C4-2B (cell line): ENCODE data around the gene AAK1.
"Not testable (repeated sequence)": the region's sequence is repeated elsewhere in the genome, so short reads cannot be mapped to it uniquely, and the experiment has no call there.

Experiments used
- H3K27ac ChIP-seq: fragments of 450-650 bp; 2 replicates; pipeline ENCODE4 v1.5.1; 2017
- CTCF ChIP-seq: fragments of 450-650 bp; conservative IDR thresholded peaks from 2 replicates; pipeline ENCODE4 v1.5.1; 2017; ENCODE audit warnings: mild to moderate bottlenecking
- ZFX ChIP-seq: fragments of 450-650 bp; IDR thresholded peaks from 2 replicates; pipeline ENCODE4 v1.6.1; 2017

The AAK1 gene

GRCh38 chr2:69436596-69436937 is 207.0 kb downstream of the AAK1 start:
- peak overlapping the region; percentile 90 for H3K27ac ChIP-seq

GRCh38 chr2:69434753-69435152 is 208.8 kb downstream of the AAK1 start:
- TF ChIP-seq CTCF (no peak), ZFX (no peak)
- H3K27ac ChIP-seq: no peak overlapping the region

More at GRCh38 chr2:69436596-69436937, 207.0 kb downstream of the AAK1 start:
- no peak for TF ChIP-seq CTCF

- H3K27ac ChIP-seq: no peak overlapping the region
- no peak for TF ChIP-seq CTCF
- TF ChIP-seq ZFX: no peak
Measured at GRCh38 chr2:69429491-69430183, 213.9 kb downstream of the AAK1 start.

- no peak for TF ChIP-seq ZFX
- no peak for TF ChIP-seq CTCF
- no peak overlapping the region for H3K27ac ChIP-seq
Measured at GRCh38 chr2:69428981-69429380, 214.6 kb downstream of the AAK1 start.

- TF ChIP-seq CTCF (no peak), ZFX (no peak)
- no peak overlapping the region for H3K27ac ChIP-seq
Measured at GRCh38 chr2:69424419-69424818, 219.1 kb downstream of the AAK1 start.

GRCh38 chr2:69422198-69422597 is 221.3 kb downstream of the AAK1 start:
- TF ChIP-seq ZFX (no peak), CTCF (no peak)
- H3K27ac ChIP-seq: no peak overlapping the region

GRCh38 chr2:69419111-69419510 is 224.4 kb downstream of the AAK1 start:
- not testable (repeated sequence) for H3K27ac ChIP-seq

- no peak for TF ChIP-seq ZFX
- TF ChIP-seq CTCF: no peak
- H3K27ac ChIP-seq: no peak overlapping the region
Measured at GRCh38 chr2:69416147-69416546, 227.4 kb downstream of the AAK1 start.
